Islet of Langerhans (tissue), 1 donor: ENCODE results near the gene PGBD5.

ENCODE experiments used
- FAIRE-seq: peaks from one replicate; lab custom pipeline; 2011; peaks lifted over from hg19 to GRCh38; lab: Jason Lieb, UNC

Gene PGBD5

DNA sequence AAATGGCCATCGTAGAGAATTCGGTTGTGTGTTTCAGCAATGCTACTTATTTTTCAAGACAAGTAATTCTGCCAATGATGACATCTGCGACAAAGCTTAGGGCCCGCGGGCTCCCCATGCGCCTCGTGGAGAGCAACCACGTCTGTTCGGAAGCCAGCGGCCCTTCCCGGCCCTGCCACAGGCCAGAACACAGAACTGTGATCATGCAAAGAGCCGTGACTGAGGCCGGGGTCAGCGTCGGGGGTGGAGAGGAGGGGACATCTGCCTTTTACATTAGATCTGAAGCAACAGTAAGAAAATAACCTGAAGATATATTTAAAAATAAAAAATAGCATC is 103.7 kb downstream of the PGBD5 start:
- no peak for FAIRE-seq

DNA sequence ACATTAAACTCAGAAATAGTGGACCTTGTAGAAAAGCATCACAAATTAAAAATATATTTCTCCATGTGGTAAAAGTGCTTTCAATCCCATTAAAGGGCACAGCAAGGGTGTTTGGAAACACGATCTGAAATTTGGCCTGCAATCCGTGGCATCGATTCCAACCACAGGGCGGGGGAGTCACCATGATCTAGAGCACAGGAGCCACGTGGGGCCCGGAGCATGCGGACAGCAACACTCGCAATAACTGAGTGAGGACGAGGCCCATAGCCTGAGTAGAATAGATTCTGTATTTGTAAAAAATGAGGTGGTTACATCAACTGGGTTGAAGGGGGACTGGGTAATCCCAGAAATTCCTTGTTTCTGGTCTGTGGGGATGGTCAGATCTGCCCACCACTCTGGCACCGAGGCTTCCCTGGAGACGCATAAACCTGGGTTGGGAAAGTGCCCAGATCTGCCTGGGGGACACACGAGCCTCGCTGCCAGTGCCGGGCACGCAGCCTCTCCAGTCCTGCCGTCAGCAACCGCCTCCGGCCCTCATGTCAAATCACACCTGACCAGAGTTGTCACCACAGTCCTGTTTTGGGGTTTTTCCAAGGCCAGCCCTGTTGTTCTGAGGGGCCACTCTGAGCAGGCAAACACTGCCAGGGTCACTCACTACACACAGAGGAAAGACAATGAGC is 104.3 kb downstream of the PGBD5 start:
- FAIRE-seq = no peak

DNA sequence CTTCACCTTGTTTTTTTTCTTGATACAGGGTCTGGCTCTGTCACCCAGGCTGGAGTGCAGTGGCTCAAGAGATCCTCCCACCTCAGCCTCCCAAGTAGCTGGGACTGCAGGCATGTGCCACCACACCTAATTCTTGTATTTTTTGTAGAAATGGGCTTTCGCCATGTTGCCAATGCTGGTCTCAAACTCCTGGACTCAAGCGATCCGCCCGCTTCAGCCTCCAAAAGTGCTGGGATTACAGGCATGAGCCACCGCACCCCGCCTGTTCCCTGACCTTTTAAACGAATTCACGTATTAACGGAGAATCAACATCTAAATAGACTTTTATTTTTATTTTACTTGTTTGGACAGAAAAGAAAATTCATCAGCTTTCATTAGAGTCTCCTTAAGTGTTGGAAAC is 104.8 kb downstream of the PGBD5 start:
- FAIRE-seq = no peak

DNA sequence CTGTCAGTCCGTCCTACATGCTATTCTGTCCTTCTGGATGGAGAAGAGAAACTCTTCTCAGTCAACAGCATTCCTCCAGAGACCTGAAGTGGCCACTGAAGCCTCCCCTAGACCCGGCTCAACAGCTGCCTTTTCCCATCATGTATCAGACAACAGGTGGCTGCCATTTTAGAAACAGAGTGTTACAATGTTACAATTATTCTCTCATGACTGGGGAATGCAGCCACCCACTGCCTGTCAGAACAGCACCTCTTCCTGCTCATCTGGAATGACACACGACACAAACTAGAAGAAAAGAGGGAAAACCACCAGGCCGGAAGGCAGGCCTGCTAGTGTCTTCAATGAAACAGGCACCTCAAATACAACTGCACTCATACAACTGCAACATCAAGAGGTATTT is 105.3 kb downstream of the PGBD5 start:
- no peak for FAIRE-seq

DNA sequence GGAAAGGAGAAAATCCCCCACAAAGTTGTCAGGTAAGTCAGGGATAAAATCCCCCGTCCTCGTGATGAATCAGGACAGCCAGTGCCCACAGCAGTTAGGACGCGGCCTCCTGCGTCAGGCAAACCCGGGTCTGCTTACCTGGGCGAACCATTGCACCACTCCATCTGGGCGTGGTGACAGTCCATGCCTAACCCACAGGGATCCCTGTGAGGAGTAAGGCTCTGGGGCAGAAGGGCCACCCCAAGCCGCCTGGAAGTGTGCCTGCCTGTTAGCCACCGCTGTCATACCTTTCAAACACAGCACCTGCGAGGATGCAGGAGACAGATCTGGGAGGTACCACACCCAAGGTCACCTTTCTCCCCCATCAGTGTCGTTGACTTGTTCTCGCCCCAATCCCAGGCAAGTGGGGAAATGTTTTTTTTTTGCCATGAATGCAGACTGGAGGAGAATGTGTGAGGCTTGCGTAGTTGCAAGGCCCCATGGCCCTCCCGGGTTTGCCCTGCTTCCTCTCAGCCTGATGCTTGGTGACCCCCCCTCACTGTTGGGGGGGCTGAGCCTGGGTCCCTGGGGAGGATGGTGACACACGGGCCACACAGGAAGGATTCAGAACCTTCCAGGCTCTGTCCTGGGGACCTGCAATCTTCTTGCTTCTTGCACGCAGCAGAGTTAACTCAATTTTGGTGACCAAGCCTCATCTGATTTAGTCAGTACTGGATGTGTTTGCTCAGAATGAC is 107.0 kb downstream of the PGBD5 start:
- no peak for FAIRE-seq

DNA sequence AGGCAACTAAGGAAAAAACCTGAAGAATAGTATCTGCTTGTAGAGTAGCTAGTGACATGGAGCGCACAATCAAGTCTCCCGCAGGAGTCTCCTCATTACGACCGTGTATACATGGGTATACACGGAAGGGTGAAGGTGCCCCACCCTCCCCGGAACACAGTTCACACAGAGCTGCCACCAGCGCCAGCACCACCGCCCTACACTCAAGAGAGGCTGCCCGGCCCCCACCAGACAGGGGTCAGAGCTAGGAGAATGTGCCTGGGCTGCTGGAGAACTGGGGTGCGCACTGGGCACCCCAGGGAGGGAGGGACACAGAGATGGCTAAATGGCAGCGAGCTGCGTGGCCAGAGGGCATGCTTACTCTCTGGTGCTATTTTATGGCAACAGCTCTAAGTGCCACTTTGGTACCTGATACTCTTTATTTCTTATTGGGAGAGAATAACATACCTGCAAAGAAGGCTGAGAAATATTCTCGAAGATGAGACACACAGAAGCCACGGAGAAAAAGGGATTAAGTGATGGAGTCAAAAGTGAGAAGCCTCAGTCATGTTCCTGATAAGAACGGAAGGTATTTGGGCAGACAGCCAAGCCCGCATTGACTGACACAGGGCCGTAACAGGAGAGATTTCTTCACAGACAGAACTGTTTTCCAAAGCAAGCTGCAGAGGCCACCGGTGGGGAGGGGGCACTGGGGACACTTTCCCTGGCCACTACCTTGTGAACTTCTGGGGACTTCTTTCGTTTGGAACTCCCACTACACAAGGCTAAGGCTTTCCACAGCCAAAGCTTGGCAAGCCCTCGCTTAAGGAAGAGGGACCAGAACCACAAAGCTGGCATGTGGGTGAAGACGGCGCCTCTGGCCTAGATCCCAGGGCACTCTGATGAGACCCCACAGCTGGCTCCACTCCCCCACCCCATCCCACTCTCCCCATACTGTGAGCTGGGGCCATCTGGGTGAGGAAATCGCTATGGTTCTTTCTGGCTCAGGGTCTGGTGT is 108.0 kb downstream of the PGBD5 start:
- no peak for FAIRE-seq

DNA sequence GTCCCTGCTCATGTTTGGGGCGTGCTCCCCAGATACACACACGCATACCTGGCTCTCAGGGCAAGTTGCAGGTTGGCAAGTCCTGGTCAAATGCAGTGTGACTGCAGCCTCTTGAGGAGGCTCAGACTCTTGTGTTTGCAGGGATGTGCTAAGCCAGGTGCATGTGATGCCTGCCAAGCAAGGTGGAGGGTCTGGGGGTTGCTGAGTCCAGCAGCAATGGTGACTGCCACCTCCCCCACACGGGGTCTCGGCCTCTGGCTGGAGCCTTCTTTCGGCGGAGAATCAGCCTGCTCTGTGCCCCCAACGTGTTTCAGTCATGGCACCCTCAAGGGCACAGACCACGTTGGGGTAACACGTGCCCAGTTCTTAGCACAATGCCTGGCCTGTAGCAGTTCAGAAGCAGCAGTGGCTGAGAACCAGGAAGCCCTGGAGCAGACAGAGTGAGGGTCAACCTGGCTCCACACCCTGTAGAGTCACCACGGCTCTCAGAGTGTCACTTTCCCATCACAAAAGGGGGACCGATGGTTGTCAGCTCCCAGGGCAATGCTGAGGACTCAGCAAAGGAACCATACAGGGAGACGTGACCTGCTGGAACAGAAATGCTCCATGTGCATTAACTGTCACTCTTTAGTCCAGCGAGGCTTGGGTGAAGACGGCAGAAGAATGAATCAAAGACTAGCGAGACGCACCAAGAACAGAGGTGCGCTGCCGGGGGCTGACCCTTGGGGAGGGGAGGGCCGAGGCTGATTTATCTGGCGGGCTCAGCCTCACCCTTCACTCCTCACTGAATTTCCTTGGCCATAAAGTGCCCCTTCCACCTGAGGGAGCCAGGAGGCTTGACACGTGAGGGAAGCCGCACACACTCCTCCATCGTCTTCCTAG is 109.0 kb downstream of the PGBD5 start:
- no peak for FAIRE-seq

DNA sequence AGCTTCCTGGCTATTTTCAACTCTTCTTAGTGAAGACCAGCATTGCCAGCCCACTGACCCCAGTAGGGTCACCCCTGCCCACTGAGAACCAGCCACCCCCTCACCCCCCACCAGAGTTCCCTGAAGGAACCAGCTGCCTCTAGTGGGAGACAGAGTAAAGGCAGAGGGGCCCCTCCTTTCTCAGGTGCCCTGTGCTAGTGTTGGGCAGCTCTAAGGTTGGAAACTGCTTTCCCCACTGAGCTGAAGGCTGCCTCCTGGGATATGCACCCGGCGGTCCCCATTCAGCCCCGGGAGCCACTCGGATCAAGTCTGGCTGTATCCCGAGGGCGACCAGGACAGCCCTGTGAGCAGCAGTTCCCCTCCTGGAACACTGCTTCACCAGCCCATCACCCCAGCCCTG is 111.0 kb downstream of the PGBD5 start:
- FAIRE-seq = no peak

DNA sequence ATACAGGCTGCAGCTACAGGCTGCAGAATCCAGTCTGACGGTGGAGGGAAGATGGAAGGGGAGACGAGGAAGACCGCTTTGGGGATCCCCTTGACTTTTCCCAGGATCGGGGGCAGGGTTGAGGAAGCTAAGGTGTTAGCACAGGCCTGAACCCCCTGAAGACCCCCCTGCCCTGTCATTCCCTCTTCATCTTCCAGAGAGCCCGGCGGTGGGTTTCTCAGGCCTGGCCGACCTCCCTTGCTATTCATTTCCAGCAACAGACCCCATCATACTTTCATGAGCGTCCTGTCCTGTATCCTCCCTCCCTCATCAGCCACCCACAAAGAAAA is 112.0 kb downstream of the PGBD5 start:
- no peak for FAIRE-seq

DNA sequence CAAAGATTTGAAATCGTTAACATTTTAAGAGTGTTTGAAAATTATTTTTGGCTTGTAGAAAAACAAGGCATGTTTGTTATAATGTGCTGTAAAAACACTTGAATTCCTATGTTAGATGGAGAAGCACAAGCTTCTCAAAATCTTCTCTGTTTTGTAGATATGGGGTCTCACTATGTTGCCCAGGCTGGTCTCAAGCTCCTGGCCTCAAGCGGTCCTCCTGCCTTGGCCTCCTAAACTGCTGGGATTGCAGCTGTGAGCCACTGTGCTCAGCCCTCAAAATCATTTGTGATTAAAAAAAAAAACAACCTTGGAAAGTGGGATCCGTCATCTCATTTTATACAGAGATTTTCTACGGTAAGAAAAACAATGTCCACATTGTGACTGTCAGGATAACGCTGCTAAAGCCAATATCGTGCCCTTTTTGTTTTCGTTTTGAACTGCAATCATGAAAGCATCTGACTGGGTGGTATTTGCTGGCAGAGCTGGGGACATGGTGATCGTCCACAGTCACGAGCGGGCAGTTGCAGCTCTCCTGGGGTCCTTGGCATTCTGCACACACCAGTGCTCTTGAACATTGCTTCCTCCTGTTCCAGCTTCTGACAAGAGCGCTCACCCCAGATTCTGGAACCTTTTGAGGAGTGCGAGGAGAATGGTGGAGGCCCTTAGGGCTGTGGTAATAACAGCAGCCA is 112.5 kb downstream of the PGBD5 start:
- no peak for FAIRE-seq

DNA sequence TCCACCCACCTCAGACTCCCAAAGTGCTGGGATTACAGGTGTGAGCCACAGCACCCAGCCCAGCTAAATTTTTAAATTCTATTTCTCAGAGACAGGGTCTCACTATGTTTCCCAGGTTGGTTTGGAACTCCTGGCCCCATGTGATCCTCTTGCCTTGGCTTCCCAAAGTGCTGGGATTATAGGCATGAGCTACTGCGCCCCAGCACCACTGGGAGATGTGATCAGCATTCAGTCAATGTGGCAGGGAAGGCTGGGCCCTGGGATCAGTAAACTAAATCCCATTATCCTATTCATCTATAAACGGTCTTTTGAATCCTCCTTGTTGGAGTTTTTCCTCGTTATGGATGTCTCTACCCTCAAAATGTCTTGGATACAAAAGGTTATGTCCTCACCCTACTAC is 113.5 kb downstream of the PGBD5 start:
- FAIRE-seq = no peak

DNA sequence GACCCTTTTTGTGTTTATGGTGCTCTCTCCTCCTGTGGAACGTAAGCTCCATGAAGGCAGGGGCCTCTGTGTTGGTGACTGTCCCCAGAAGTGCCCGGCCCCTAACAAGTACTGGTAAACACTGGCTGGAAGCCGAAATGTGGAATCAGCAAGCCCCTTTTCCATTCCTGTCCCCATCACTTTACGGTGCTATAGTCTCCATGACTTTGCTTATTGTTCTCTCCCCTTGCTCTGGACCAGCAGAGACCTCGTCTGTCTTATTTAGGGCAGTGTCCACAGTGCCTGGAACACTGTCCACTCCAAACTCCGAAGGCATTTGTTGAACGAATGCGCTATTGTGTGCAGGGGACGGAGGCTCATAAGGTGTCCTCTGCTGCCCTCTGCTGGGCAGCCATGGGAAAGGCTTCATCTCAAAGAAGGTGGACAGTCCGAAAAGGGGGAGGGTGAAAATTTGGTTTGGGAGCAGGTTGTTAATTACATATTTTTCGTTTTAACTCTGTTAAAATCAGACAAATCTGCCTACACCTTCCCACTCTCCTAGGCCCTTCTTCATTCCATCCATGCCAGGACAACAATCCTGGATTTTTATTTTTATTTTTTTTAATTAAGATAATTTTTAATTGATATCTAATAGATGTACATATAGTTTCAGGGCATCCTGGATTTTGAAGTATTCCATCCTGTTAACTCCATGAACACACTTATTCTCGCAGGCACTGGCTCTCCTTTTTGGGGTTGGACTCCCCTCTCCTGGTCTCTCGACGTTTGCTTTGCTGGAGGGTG is 115.6 kb downstream of the PGBD5 start:
- no peak for FAIRE-seq

DNA sequence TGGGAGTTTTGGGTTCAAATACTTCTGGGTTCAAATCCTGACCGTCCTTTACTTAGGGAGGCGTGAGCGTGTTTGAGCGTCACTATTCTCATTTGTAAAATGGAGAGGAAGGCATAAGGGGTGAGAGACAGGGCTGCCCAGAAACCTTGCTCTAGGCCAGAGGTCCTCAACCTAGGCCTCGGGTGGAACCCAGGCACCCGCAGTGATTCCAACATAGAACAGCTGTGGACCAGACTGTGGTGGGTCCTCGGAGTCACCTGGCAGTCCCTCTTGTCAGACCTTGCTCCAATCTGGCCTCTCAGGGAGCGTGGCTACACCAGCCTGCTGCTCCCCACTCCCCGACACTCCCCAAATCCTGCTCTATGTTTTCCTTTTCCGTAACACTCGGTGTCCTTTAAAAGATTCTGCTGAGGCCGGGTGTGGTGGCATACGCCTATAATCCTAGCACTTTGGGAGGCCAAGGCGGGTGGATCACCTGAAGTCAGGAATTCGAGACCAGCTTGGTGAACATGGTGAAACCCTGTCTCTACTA is 116.4 kb downstream of the PGBD5 start:
- no peak for FAIRE-seq

DNA sequence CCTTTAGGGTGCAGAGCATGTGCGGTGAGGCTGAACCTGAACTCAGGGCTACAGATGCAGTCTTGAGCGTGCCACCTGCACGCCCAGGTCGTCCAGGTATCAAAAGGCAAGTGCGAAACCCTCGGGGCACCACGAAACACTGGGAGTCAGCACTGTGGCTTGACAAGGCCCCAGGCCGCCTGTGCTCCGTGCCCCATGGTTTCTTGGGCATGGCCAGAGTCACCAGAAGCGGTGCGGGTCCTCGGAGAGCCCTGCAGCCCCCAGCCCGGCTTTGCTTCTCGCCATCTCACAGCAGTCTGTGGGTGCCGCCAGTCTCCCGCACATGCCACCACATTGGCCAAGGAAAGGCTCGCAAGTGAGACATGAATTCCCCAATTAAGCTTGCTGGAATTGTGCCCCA is 117.3 kb downstream of the PGBD5 start:
- FAIRE-seq = no peak

DNA sequence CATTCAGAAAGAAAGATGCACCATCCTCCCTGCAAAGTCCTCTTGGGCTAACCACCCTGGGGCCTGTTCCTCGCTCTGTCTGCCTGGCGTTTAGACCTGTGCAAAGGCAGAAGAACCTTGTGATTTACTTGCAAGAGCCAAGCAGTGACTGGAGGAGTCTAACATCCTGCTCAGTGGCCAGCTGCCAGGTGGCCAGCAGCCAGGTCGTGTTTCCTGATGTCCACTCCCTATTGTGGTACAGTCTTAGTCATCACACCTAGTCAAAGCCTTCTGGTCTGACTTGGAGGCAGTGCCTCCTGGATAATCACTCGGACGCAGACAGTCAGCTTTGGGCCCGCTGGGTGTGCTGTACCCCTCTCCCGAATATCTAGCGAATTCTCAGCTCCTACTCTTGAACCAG is 118.1 kb downstream of the PGBD5 start:
- FAIRE-seq = no peak

DNA sequence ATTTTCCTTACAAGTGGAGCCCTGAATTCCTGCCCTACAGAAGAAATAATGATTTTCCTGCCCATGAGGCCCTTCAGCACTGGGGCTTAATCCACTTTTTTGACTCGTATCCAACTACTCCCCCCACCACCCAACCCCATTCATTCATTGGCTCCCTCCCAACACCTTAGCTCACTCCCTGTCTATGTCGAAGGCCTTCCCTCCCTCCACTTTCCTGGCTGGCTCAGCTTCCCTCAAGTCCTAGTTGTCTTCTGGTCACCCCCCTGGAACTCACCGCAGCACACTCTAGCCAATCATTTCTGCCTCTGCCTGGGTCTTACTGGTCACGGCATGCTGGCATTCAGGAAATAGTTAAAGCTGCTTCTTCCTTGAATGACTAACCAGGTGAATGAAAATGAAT is 118.9 kb downstream of the PGBD5 start:
- FAIRE-seq = no peak

DNA sequence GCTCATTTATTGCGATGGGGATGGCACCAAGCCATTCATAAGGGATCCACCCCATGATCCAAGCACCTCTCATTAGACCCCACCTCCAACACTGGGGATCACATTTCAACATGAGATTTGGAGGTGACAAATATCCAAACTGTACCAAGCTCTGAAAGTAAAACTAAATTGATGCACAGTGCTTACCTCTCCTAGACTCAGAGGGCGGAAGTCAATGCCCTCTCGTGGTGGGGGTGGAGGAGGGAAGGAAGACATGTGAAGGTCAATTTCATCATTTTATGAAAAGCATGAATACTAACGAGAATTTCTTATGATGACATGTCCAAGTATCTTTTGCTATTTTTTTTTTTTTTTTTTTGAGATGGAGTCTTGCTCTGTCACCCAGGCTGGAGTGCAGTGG is 120.0 kb downstream of the PGBD5 start:
- FAIRE-seq = no peak

DNA sequence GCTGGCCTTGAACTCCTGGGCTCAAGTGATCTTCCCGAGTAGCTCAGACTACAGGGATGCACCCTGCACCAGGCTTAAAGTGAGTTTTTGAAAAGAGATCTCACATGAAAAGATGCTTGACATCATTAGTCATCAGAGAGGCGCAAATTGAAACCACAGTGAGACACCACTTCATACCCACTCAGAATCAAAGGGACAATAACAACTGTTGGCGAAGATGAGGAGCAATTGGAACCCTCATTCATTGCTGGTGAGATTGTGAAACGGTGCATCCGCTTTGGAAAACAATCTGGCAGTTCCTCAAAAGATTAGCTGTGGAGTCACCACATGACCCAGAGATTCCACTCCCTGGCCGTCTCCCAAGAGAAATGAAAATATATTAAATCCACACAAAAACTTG is 122.3 kb downstream of the PGBD5 start:
- no peak for FAIRE-seq

DNA sequence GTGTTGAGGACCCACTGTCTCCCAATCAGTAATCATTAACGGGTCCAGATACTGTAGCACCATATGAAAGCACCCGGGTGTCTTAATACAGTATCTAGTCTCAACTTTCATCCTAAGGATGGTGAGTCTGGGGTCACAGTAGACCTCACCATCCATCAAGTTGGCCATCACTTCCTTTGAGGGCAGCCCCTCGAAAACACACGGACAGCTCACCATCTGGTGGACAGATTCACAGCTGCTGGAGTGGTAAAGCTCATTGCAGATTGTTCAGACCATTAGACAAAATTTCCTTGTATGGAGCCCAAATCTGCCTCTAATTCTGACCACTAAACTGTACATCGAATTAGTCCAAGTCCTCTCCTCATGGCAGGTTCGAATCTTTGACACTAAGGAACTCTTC is 123.1 kb downstream of the PGBD5 start:
- no peak for FAIRE-seq

DNA sequence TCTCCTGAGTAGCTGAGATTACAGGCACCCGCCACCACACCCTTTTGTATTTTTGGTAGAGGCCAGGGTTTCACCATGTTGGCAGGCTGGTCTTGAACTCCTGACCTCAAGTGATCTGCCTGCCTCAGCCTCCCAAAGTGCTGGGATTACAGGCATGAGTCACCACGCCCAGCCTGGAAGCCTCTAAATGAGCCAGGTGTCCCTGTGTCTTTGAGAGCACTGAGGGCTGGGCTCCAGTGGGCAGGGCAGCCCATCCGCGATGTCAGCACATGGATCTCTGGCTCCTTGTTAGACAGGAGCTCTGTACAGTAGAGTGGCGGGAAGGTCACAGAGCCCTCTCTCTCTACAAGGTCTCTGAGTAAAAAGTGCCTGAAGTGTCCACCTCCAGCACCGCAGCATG is 124.3 kb downstream of the PGBD5 start:
- FAIRE-seq = no peak

DNA sequence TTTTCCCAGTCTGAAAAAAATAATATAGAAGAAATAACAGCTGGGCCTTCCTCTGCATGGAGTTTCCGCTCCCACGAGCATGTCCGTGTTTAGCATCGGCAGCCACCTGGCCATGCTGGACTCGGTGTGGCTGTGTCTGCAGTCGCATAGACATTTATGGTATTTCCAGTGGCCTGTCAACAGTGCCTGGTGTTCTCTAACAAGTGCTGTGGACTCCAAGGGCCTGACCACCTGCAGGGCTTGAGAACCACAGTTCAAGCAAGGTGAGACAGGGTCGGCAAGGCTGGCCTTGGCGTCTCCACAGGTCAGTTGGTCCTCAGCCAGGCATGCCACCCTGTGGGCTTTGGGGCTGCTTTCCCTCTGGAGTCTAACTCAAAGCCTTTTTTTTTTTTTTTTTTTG is 124.8 kb downstream of the PGBD5 start:
- FAIRE-seq = no peak
